HCT116 (cell line): Measurements from ENCODE around the gene FAM20C. TPM values are rescaled to one million over a fixed set of nuclear protein-coding genes. Genes with fewer than 3 reads are reported as not detected.

Experiments used
- ATAC-seq: fragments of 200-7000 bp; cut with Tn5 transposase; 2 replicates; pipeline ENCODE4 v1.9.1; 2020; ENCODE audit warnings: mild to moderate bottlenecking, moderate library complexity
- BruUV-seq: library from RNA; stranded (reverse); fragments of 400-500 nt; replicated peaks from 2 replicates; lab custom pipeline; 2021; lab: Mats Ljungman, UMichigan
- CTCF ChIA-PET: fragments of 300-600 bp; sonication (Branson Sonifier 250); formaldehyde crosslinking; loops from one replicate; lab custom pipeline; 2021; ENCODE audit warnings: antibody characterized with exemption; lab: Charles Lee
- POLR2A ChIA-PET: fragments of 300-600, 350-600 bp; sonication (Branson Sonifier 250); formaldehyde crosslinking; loops from one replicate; lab custom pipeline; 2021; ENCODE audit warnings: antibody characterized with exemption; lab: Charles Lee
- RAD21 ChIA-PET, 2 experiments: fragments of 300-600 bp; sonication (Branson Sonifier 250); formaldehyde crosslinking; loops; one replicate each; lab custom pipeline; 2023; ENCODE audit warnings: low total read pairs in 2 of 2; ENCODE audit not compliant: uncharacterized antibody in 2 of 2, unreplicated experiment in 2 of 2, low non-redundant PET in 1 of 2; lab: Charles Lee
- DNase-seq: peaks from one replicate; pipeline ENCODE4 v3.0.0-alpha.2; 2010; ENCODE audit warnings: low read depth, low spot score
- H2AFZ ChIP-seq: fragments of 200-600 bp; shearing (Covaris generic), sonication (generic); 2 replicates; pipeline ENCODE4 v1.6.1; 2017; ENCODE audit warnings: low read depth, mixed run types, mixed read lengths, antibody characterized with exemption, low read length; ENCODE audit not compliant: poor library complexity, severe bottlenecking
- H3K27ac ChIP-seq: 2 replicates; pipeline ENCODE4 v1.5.1; 2012; ENCODE audit warnings: low read depth, low read length
- H3K27me3 ChIP-seq: fragments of 200-600 bp; sonication (generic); 2 replicates; pipeline ENCODE4 v1.6.1; 2016; ENCODE audit warnings: mixed run types, low read length, mixed read lengths; ENCODE audit not compliant: insufficient read depth
- H3K36me3 ChIP-seq, 2 experiments: fragments of 200-500 bp in 1 of 2; fragments of 200-600 bp in 1 of 2; sonication (Bioruptor generic) in 1 of 2; sonication (generic) in 1 of 2; 2 replicates each; pipeline versions ENCODE4 v1.5.1 to v1.6.1; 2014 to 2016; ENCODE audit warnings: low read length in 2 of 2, inconsistent platforms in 1 of 2, mixed read lengths in 1 of 2, mixed run types in 1 of 2; ENCODE audit not compliant: insufficient read depth in 2 of 2, control insufficient read depth in 1 of 2
- H3K4me1 ChIP-seq, 2 experiments: fragments of 200-600 bp in 1 of 2; sonication (generic) in 1 of 2; 2 replicates each; pipeline versions ENCODE4 v1.5.1 to v1.6.1; 2012 to 2017; ENCODE audit warnings: low read length in 2 of 2, inconsistent platforms in 1 of 2, mild to moderate bottlenecking in 1 of 2, mixed read lengths in 1 of 2, mixed run types in 1 of 2, moderate library complexity in 1 of 2; ENCODE audit not compliant: insufficient read depth in 2 of 2, control insufficient read depth in 1 of 2
- H3K4me2 ChIP-seq: fragments of 200-600 bp; sonication (generic); 2 replicates; pipeline ENCODE4 v1.6.1; 2017; ENCODE audit warnings: mixed run types, low read length, mixed read lengths
- H3K4me3 ChIP-seq, 2 experiments: fragments of 200-600 bp in 1 of 2; sonication (generic) in 1 of 2; replicated peaks in 1 of 2; 2 replicates each; pipeline ENCODE4 v1.5.1; 2011 to 2016; ENCODE audit warnings: low read length in 2 of 2, control low read depth in 1 of 2, low read depth in 1 of 2, mild to moderate bottlenecking in 1 of 2, mixed read lengths in 1 of 2, mixed run types in 1 of 2
- H3K79me2 ChIP-seq: fragments of 200-600 bp; sonication (generic); 2 replicates; pipeline ENCODE4 v1.6.1; 2017; ENCODE audit warnings: mild to moderate bottlenecking, mixed run types, low read length, moderate library complexity, mixed read lengths; ENCODE audit not compliant: insufficient read depth
- H3K9ac ChIP-seq: fragments of 200-600 bp; sonication (generic); 2 replicates; pipeline ENCODE4 v1.6.1; 2016; ENCODE audit warnings: low read length, mixed read lengths
- H3K9me2 ChIP-seq: fragments of 200-600 bp; sonication (generic), shearing (Covaris generic); 2 replicates; pipeline ENCODE4 v1.6.1; 2017; ENCODE audit warnings: mixed run types, mild to moderate bottlenecking, moderate library complexity; ENCODE audit not compliant: insufficient read depth
- H3K9me3 ChIP-seq, 2 experiments: fragments of 200-500 bp in 1 of 2; fragments of 200-600 bp in 1 of 2; sonication (Bioruptor generic) in 1 of 2; sonication (generic) in 1 of 2; 2 replicates each; pipeline ENCODE4 v1.6.1; 2014 to 2017; ENCODE audit warnings: low read length in 2 of 2, mixed read lengths in 2 of 2, inconsistent platforms in 1 of 2, low read depth in 1 of 2, mild to moderate bottlenecking in 1 of 2, mixed run types in 1 of 2, moderate library complexity in 1 of 2; ENCODE audit not compliant: control insufficient read depth in 1 of 2, insufficient read depth in 1 of 2
- H4K20me1 ChIP-seq: fragments of 200-600 bp; sonication (generic), shearing (Covaris generic); 2 replicates; pipeline ENCODE4 v1.6.1; 2017; ENCODE audit warnings: mixed run types, mild to moderate bottlenecking, moderate library complexity; ENCODE audit not compliant: insufficient read depth
- ATF3 ChIP-seq: IDR thresholded peaks from 2 replicates; pipeline ENCODE4 v1.6.1; 2012
- CEBPB ChIP-seq: IDR thresholded peaks from 2 replicates; pipeline ENCODE4 v1.6.1; 2012; ENCODE audit warnings: low read depth
- CTCF ChIP-seq, 3 experiments: fragments of 200-600 bp in 1 of 3; sonication (generic) in 1 of 3; IDR thresholded peaks in 2 of 3; conservative IDR thresholded peaks in 1 of 3; 2 replicates each; pipeline ENCODE4 v1.5.1; 2012 to 2017; ENCODE audit warnings: low read depth in 2 of 3, low read length in 2 of 3, antibody characterized with exemption in 1 of 3, borderline replicate concordance in 1 of 3, control low read depth in 1 of 3, mild to moderate bottlenecking in 1 of 3, mixed read lengths in 1 of 3, mixed run types in 1 of 3, moderate library complexity in 1 of 3; ENCODE audit not compliant: insufficient read depth in 1 of 3
- ELF1 ChIP-seq: IDR thresholded peaks from 2 replicates; pipeline ENCODE4 v1.6.1; 2012; ENCODE audit warnings: low read depth, borderline replicate concordance
- EZH2phosphoT487 ChIP-seq: fragments of 200-600 bp; IDR thresholded peaks from 2 replicates; pipeline ENCODE4 v1.6.1; 2018; ENCODE audit warnings: antibody characterized with exemption, borderline replicate concordance
- JUND ChIP-seq: IDR thresholded peaks from 2 replicates; pipeline ENCODE4 v1.6.1; 2012
- POLR2AphosphoS5 ChIP-seq: IDR thresholded peaks from 2 replicates; pipeline ENCODE4 v1.6.1; 2011; ENCODE audit warnings: mild to moderate bottlenecking, low read depth, low read length, moderate library complexity
- RAD21 ChIP-seq: IDR thresholded peaks from 2 replicates; pipeline ENCODE4 v1.6.1; 2012; ENCODE audit warnings: low read depth, mild to moderate bottlenecking
- SRF ChIP-seq: IDR thresholded peaks from 2 replicates; pipeline ENCODE4 v1.6.1; 2012; ENCODE audit warnings: low read depth
- ZBTB33 ChIP-seq: IDR thresholded peaks from 2 replicates; pipeline ENCODE4 v1.6.1; 2011; ENCODE audit warnings: mild to moderate bottlenecking, low read length, moderate library complexity; ENCODE audit not compliant: insufficient replicate concordance; ENCODE audit errors: extremely low read depth
- ZFX ChIP-seq: fragments of 450-650 bp; IDR thresholded peaks from 2 replicates; pipeline ENCODE4 v1.6.1; 2017
- intact Hi-C: fragments of 100-400 bp; cut with micrococcal nuclease; formaldehyde crosslinking; loops from 2 replicates; pipeline ENCODE4 v1.10.0; 2022
- total RNA-seq: library from RNA; stranded (reverse); gene quantifications from one replicate; pipeline ENCODE4 v1.2.1, GENCODE V29; 2021; ENCODE audit not compliant: unreplicated experiment

The FAM20C gene
- total RNA-seq, 1 experiment from 2014 or later: 27.1 TPM

GRCh38 chr7:217781-218180, 25.4 kb downstream of the FAM20C start:
- POLR2A ChIA-PET: no interaction called here

GRCh38 chr7:218316-218715, 25.9 kb downstream of the FAM20C start:
- Histone ChIP-seq H3K4me2 (no peak overlapping the region), H3K9me2 (no peaks in the 10 kb centered on the region), H3K4me1 (peaks cover 9% of the 10 kb centered on the region in 2 experiments), H3K79me2 (no peaks in the 10 kb centered on the region), H3K27me3 (no peaks in the 10 kb centered on the region), H4K20me1 (no peaks in the 10 kb centered on the region), H3K9me3 (no peaks in the 10 kb centered on the region), H3K27ac (no peak overlapping the region), H2AFZ (no peak overlapping the region), H3K4me3 (no peak overlapping the region), H3K9ac (no peak overlapping the region), H3K36me3 (no peaks in the 10 kb centered on the region)
- POLR2A ChIA-PET: no interaction called here
- no TSS peak for BruUV-seq
- no peak for DNase-seq
- intact Hi-C loops: no loop called here
- RAD21 ChIA-PET: no interaction called here
- CTCF ChIA-PET: no interaction called here
- no peak for ATAC-seq
- no peak for TF ChIP-seq EZH2phosphoT487
- no peak for TF ChIP-seq CTCF (IDR thresholded peaks at IDR 0.05 in 2 of 3, conservative IDR thresholded peaks at IDR 0.05 in 1 of 3; ENCODE audit: borderline replicate concordance in 1 of 3, insufficient read depth in 1 of 3, low read depth in 2 of 3, low read length in 2 of 3)
- TF ChIP-seq ATF3: no peak
- TF ChIP-seq ELF1: no peak
- TF ChIP-seq CEBPB: no peak
- no peak for TF ChIP-seq SRF
- TF ChIP-seq RAD21: no peak
- TF ChIP-seq POLR2AphosphoS5: no peak
- TF ChIP-seq JUND: no peak
- no peak for TF ChIP-seq ZBTB33
- no peak for TF ChIP-seq ZFX

More at GRCh38 chr7:217781-218180, 25.4 kb downstream of the FAM20C start:
- no peak for ATAC-seq
- BruUV-seq: no TSS peak
- RAD21 ChIA-PET: no interaction called here
- Histone ChIP-seq H3K79me2 (no peaks in the 10 kb centered on the region), H3K4me3 (no peak overlapping the region), H4K20me1 (no peaks in the 10 kb centered on the region), H3K4me2 (no peak overlapping the region)
- intact Hi-C loops: no loop called here
- TF ChIP-seq ZBTB33 (no peak), ZFX (no peak)
- TF ChIP-seq, all 23 proteins: peak for 0
- Histone ChIP-seq H3K4me1 (peaks cover 9% of the 10 kb centered on the region in 2 experiments), H3K9me3 (no peaks in the 10 kb centered on the region), H2AFZ (no peak overlapping the region), H3K9ac (no peak overlapping the region), H3K27ac (no peak overlapping the region), H3K36me3 (no peaks in the 10 kb centered on the region), H3K9me2 (no peaks in the 10 kb centered on the region), H3K27me3 (no peaks in the 10 kb centered on the region)
- DNase-seq: no peak
- CTCF ChIA-PET: no interaction called here
